Heart right ventricle (tissue), 16 donors: ENCODE measurements around the gene PARD3. TPM values are rescaled to one million over a fixed set of nuclear protein-coding genes. Genes with fewer than 3 reads are reported as not detected.

Experiments
- ATAC-seq, 8 donors: fragments of 200-7000 bp; cut with Tn5 transposase; one replicate each; pipeline ENCODE4 v1.9.1; 2020; ENCODE audit warnings: mild to moderate bottlenecking in 8 of 8, moderate library complexity in 8 of 8, moderate number of reproducible peaks in 1 of 8
- DNase-seq, 2 donors: peaks; one replicate each; pipeline ENCODE4 v3.0.0-alpha.2; 2020
- H3K27ac ChIP-seq, 10 donors: fragments of 200-600 bp; sonication (generic) in 2 of 10; one replicate each; pipeline versions ENCODE4 v1.5.0 to v1.8.0; 2020 to 2022; ENCODE audit warnings: mild to moderate bottlenecking in 3 of 10
- H3K27me3 ChIP-seq, 7 donors: fragments of 200-600 bp; one replicate each; pipeline ENCODE4 v1.8.0; 2021 to 2022; ENCODE audit warnings: mild to moderate bottlenecking in 2 of 7
- H3K36me3 ChIP-seq, 9 donors: fragments of 200-600 bp; sonication (generic) in 1 of 9; one replicate each; pipeline versions ENCODE4 v1.5.0 to v1.8.0; 2020 to 2022; ENCODE audit warnings: mild to moderate bottlenecking in 2 of 9
- H3K4me1 ChIP-seq, 9 donors: fragments of 200-600 bp; sonication (generic) in 1 of 9; one replicate each; pipeline versions ENCODE4 v1.5.0 to v1.8.0; 2020 to 2022; ENCODE audit warnings: mild to moderate bottlenecking in 4 of 9
- H3K4me3 ChIP-seq, 10 donors: fragments of 200-600 bp; sonication (generic) in 2 of 10; one replicate each; pipeline versions ENCODE4 v1.5.0 to v1.8.0; 2020 to 2022; ENCODE audit warnings: mild to moderate bottlenecking in 7 of 10, moderate library complexity in 2 of 10
- H3K9me3 ChIP-seq, 11 donors: fragments of 200-600 bp in 10 of 11; sonication (generic) in 2 of 11; one replicate each; pipeline versions ENCODE4 v1.5.0 to v1.8.0; 2013 to 2022; ENCODE audit warnings: mild to moderate bottlenecking in 2 of 11, control low read depth in 1 of 11, moderate library complexity in 1 of 11
- WGBS, 2 donors: extraction: QIAGEN DNeasy Blood & Tissue Kit; methylation state at CpG; one replicate each; pipeline ENCODE4 v1.1.7; 2013; ENCODE audit warnings: inconsistent platforms in 1 of 2; 5-methylcytosine and 5-hydroxymethylcytosine counted together
- intact Hi-C, 10 donors: fragments of 100-400 bp; cut with DNase I; formaldehyde crosslinking; loops; one replicate each; pipeline versions ENCODE4 v1.11.1 to v1.14.2; 2022
- polyA plus RNA-seq, 2 donors: library from polyadenylated mRNA; stranded (reverse); fragments of 200-250 nt; gene quantifications; one replicate each; pipeline ENCODE4 v1.2.3, GENCODE V29; 2013
- total RNA-seq, 10 donors: library from RNA; stranded (reverse); fragmentation: NEBNext Ultra II Directional in 3 of 10; extraction: Animal tissue kit (Norgen Biotek cat#: 25700) in 3 of 10; gene quantifications; one replicate each; pipeline versions ENCODE4 v1.2.1 to v1.2.4, GENCODE V29; 2021 to 2023
- TF ChIP-seq, protein P1 (sequence below), 9 donors: fragments of 200-600 bp; sonication (generic) in 2 of 9; IDR thresholded peaks; one replicate each; pipeline versions ENCODE4 v1.5.0 to v1.8.0; 2021 to 2022; ENCODE audit warnings: antibody characterized with exemption in 9 of 9, mild to moderate bottlenecking in 5 of 9, moderate library complexity in 1 of 9
- donor health status: Arrhythmogenic right ventricular cardiomyopathy.
- donor health status: ischemic (EF 13 %, LVEDD 7.1; RV severe dilation, severe dysfunction).
- donor health status: healthy with polysubstance abuse.
- donor health status: DM: no; HTN: yes; CAD: no.
- donor health status: DM: no; HTN: no; CAD: no.
- donor health status: ischemic (EF 25% LVEDD 6.9; RV normal size, moderate dysfunction).
- donor health status: ischemic (EF 25% LVEDD 5.7; RV mildly dilated, moderate dysfunction).
- donor health status: healthy.
- donor health status: DM: yes; HTN: yes; CAD: no.
- donor health status: Ischemic cardiomyopathy.
- donor health status: ischemic (EF 35%, LVEDD 5.7; RV mildly dilated, moderate dysfunction).
- donor health status: nonischemic (EF 11% LVEDD 7.7; RV severe dilation, severe dysfunction).
- donor health status: DM: yes; HTN: yes; CAD: no.
- donor health status: PGD.
- donor health status: ischemic (EF 29% LVEDD 5.4; RV normal size, mild dysfunction).
- donor health status: nonischemic (EF 23%, LVEDD 6.1; RV moderate dilation, normal function).

The PARD3 gene
- total and polyA plus RNA-seq, 12 donors, result 19.7 to 41.8 (median 34.2) TPM

DNA sequence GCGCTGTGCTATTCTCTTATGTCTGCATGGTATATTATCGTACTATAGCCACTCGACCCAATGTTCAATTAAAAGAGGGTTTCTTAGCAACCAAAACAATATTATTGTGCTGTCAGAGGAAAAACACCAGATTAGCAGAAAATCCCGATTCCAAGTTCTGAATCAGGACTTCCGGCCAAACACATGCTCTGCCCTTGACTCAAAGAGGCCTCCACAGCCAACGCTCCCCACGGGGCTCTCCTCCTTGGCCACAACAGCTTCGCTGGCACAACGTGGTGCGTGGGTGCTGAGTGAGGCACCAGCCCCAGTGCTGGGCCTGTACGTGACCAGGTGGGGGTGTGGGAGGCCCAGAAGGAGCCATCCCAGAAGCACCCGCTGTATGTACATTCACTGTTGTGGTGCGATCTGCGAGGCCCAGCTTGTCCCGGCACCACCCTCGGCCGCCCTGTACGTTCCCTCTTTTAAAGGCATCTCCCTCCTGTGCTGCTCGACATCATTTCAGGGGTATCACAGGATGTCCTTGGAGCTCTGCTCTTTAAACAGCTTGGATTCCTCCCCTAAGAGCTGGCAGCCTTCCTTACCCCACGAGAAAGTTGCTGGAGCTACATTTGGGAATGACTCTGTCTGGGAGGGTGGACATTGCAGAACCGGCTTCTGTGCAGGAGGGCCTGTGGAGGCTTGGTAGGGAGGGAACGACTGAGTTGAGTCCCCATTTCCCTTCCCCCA lies 736.2 kb downstream of the PARD3 start:
- no peak overlapping the region for H3K4me3 ChIP-seq

DNA sequence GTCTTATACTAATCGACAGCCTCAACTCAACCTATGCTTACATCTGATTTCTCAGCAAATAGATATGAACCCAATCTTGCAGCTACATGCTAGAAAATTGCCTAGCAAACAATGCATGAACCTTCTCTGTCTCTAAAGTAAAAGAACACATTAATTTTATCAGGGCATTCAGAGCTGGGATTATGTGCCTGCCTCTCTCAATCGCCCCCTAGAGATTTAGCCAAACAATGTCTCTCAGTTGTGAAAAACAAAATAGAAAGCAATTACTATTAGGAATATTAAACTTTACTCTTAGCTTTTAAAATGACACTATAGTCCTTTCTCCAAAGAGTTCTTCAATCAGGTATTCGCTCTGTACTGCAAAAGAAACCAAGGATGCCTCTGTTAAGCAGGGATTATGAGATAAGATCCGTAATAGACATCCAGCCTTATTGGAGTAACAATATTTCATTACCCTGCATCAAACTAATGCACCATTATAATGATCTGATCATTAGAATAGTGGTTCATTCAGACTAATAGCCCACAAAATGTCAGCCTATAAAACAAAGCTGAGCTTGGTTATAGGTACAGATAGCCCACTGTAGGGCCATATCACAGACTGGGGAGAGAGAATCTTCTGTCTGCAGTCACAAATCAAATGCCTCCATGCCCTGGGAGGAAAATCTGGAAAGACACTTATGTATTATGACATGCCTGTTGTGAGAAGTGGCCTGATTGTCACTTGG lies 736.9 kb downstream of the PARD3 start:
- intact Hi-C loops, result no loop called here
- Histone ChIP-seq H3K4me3 (no peak overlapping the region), H3K36me3 (no peaks in the 10 kb centered on the region), H3K9me3 (peaks cover 0 to 21% (median 0%) of the 10 kb centered on the region in 11 donors), H3K4me1 (peaks cover 2 to 43% (median 12%) of the 10 kb centered on the region in 9 donors), H3K27me3 (no peaks in the 10 kb centered on the region), H3K27ac (peak overlapping the region in 6 of 10 donors; percentile 27 to 68 (median 52))
- ATAC-seq, result no peak
- no peak for DNase-seq
- TF ChIP-seq, protein P1, sequence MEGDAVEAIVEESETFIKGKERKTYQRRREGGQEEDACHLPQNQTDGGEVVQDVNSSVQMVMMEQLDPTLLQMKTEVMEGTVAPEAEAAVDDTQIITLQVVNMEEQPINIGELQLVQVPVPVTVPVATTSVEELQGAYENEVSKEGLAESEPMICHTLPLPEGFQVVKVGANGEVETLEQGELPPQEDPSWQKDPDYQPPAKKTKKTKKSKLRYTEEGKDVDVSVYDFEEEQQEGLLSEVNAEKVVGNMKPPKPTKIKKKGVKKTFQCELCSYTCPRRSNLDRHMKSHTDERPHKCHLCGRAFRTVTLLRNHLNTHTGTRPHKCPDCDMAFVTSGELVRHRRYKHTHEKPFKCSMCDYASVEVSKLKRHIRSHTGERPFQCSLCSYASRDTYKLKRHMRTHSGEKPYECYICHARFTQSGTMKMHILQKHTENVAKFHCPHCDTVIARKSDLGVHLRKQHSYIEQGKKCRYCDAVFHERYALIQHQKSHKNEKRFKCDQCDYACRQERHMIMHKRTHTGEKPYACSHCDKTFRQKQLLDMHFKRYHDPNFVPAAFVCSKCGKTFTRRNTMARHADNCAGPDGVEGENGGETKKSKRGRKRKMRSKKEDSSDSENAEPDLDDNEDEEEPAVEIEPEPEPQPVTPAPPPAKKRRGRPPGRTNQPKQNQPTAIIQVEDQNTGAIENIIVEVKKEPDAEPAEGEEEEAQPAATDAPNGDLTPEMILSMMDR (IDR thresholded peaks at IDR 0.05), result peak in 5 of 9 donors; percentile 14 to 37 (median 21)
- WGBS, 2 donors, result 71 to 81% methylated on average over 4 of the region's 4 CpGs

More for the DNA sequence above, 736.2 kb downstream of the PARD3 start:
- ATAC-seq (peak; percentile 56 to 90 (median 78)), DNase-seq (peak; percentile 60 to 73)
- H3K9me3 ChIP-seq, result peaks cover 0 to 28% (median 7%) of the 10 kb centered on the region in 11 donors
- H3K36me3 ChIP-seq, result no peaks in the 10 kb centered on the region
- TF ChIP-seq, protein P1 (IDR thresholded peaks at IDR 0.05), result no peak
- intact Hi-C loops, result no loop called here
- H3K4me1 ChIP-seq, result peaks cover 2 to 43% (median 12%) of the 10 kb centered on the region in 9 donors
- WGBS, 2 donors, result 56 to 59% methylated on average over 22 of the region's 22 CpGs
- H3K27ac ChIP-seq, result peak overlapping the region in 8 of 10 donors; percentile 17 to 68 (median 38)
- H3K27me3 ChIP-seq, result no peaks in the 10 kb centered on the region

DNA sequence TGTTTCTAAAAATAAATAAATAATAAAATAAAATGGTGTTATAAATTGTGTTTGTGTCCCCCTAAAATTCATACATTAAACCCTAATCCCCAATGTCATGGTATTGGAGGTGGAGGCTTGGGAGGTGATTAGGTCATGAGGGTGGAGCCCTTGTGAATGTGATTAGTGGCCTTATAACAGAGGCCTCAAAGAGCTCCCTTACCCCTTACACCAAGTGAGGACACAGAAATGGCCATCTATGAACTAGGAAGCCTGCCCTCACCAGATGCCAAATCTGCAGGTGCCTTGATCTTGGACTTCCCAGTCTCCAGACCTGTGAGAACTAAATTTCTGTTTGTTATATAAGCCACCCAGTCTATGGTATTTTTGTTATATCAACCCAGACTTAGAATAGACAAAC lies 738.7 kb downstream of the PARD3 start:
- Histone ChIP-seq H3K27me3 (no peaks in the 10 kb centered on the region), H3K4me1 (peaks cover 2 to 42% (median 12%) of the 10 kb centered on the region in 9 donors), H3K4me3 (no peak overlapping the region), H3K36me3 (no peaks in the 10 kb centered on the region), H3K9me3 (peaks cover 0 to 18% (median 0%) of the 10 kb centered on the region in 11 donors), H3K27ac (no peak overlapping the region)
- no peak for DNase-seq
- intact Hi-C loops, result no loop called here
- TF ChIP-seq, protein P1 (IDR thresholded peaks at IDR 0.05), result no peak
- no peak for ATAC-seq

DNA sequence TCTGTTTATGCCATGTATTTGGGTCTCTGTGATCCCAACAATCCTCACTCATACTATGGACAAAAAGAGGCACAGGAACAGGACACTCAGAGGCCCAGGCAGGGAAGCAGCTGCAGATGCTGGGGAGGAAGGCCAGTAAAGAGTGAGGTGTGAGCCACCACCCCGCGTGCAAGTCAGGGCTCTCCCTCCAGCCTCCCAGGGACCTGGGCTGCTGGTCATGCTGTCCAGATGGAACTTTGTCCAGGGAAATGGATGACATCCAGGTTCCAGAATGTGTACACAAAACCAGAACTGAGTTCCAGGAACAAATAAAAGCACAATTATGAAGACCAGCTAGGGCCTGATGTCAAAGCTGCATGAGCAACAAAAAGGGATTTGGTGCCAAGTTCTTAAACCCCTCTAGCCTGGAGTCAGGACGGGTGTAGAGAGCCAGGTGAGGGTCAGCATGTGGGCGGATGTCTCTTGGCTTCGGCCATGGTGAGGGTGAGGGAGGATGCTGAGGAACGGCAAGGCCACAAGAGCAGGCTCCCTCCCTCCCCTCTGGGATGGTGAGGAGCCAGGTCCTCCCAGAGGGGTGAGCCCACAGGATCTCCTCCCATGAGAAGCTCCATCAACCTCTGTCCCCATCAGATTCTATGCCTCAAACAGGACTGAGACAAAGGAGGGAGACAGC lies 739.7 kb downstream of the PARD3 start:
- DNase-seq (no peak), ATAC-seq (peak; percentile 29 to 71 (median 48))
- Histone ChIP-seq H3K36me3 (no peaks in the 10 kb centered on the region), H3K27me3 (no peaks in the 10 kb centered on the region), H3K27ac (no peak overlapping the region), H3K4me3 (no peak overlapping the region), H3K4me1 (peaks cover 2 to 31% (median 12%) of the 10 kb centered on the region in 9 donors), H3K9me3 (peaks cover 0 to 18% (median 0%) of the 10 kb centered on the region in 11 donors)
- TF ChIP-seq, protein P1 (IDR thresholded peaks at IDR 0.05), result no peak
- 82 to 86% methylated on average over 6 of the region's 6 CpGs for WGBS, 2 donors
- intact Hi-C loops, result no loop called here
